ENCODE measurements around the gene SYPL1. TPM values are rescaled to one million over a fixed set of nuclear protein-coding genes. Genes with fewer than 3 reads are reported as not detected.

SYPL1 gene
- polyA plus RNA-seq, 1 of the 3 experiments (the other 2 are of a cell fraction), result 72.4 TPM

DNA sequence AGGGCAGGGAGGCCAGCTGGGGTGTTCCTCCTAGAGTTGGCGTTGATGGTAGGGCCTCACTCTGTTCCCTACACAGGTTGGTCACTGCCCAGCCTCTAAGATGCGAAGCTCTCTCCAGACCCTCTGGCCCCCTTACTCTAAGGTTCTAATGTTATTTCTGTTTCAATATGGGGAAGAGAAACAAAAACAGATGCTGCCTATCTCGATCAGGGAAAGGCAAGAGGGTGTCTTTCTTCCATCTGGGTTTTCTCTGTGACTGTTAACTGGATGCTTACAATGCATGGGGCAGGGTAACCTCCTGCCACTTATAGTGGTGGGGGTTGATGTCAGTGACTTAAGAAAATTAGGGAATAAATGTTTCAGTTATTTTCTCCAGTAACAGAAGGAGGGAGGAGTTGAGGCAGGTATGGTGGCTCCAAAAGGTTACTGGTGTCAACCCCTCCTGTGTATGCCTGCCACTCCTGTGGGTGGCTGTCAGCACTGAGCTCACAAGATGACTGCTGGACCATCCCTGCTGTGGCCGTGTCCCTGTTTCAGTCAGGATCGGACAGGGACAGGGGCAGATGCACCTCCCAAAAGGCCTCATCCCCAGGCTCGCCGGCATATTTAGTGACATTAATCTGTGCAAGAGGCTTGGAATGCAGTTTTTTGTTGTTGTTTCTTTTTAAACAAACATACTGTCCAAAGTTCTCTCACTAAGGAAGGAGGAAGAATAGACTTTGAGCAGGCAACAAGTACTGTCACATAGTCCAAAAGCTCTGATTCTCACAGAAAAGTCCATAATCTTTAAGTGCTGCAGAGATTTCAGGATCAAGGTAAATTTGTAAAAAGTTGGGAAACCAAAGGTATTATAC is 39.6 kb upstream of the SYPL1 start (continued):
- TF ChIP-seq TEAD4 (IDR thresholded peaks at IDR 0.05; ENCODE audit: borderline replicate concordance, insufficient read depth), result no peak

DNA sequence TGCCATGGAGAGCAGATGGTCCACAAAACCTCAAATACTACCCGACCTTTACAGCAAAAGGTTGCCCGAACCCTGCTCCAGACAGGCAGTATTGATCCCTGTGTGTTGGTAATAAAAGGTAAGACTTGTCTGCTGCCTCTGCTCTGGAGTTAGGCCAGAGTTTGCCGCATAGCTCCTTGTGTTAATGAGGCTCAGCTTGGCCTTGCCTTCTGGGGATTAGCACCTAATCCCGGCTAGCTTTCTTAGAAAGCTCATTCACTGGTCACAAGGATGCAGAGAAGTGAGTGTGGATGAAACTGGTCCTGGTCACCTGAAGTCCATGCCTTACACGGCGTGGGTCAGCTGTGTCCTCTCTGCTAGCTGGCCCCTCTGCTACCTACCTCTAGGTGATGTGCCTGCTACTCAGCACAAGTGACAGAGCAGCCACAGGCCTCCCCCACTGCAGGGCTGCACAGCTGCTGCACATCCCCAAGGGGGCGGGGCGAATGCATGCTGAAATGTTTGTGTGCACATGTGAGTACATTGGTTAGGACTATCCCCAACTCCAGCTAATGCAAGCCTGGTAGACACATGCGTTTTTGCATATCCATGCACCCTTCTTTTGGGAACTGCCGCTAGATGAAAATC is 31.7 kb upstream of the SYPL1 start:
- peaks cover 0 to 7% of the 10 kb centered on the region in 2 experiments; a peak in 2 of 4 replicates for H3K4me1 ChIP-seq (ENCODE audit: control insufficient read depth in 1 of 2, insufficient read depth in 2 of 2, low read depth in 1 of 2, low read length in 1 of 2)
- CTCF ChIA-PET, result interaction anchor here (0.6 to 2.4 kb wide), 6 partner anchors 10 to 102 kb away, joined by 3 to 13 read pairs (median 6); no protein-coding TSS in a partner anchor

DNA sequence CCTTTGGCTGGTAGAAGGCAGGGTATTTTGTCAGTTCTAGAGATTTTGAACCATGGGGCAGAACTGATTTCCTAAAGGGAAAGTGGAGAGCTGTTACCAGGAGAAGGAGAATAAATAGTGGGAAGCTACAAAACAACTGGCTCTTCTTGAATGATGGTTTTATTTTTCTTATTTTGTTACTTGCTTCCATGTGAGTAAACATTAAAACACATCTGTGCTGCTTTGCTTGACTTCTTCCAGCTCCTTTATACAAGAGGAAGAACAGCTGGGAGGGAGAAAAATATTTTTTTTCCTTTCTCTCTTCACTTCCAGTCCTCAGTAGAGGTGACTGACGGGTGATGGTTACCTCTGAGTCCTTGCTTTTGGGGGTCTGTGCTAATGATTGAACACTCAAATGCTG is 30.0 kb upstream of the SYPL1 start:
- H3K4me2 ChIP-seq, result no peak overlapping the region
- ChIA-PET POLR2A (no interaction called here), CTCF (interaction anchor here (0.7 kb wide), 1 partner anchor 12 kb away, joined by 3 read pairs; no protein-coding TSS in a partner anchor)
- WGBS (ENCODE audit: low lambda C conversion rate), result 73% methylated on average over 1 of the region's 1 CpG
- H3K9me3 ChIP-seq, result no peaks in the 10 kb centered on the region
- H3K27ac ChIP-seq (ENCODE audit: low read depth in 2 of 2, low read length in 1 of 2), result no peak overlapping the region
- no peaks in the 10 kb centered on the region for H3K27me3 ChIP-seq (ENCODE audit: insufficient read depth)
- no peaks in the 10 kb centered on the region for H3K36me3 ChIP-seq (replicated peaks in 1 of 2; ENCODE audit: control insufficient read depth in 1 of 2, insufficient read depth in 2 of 2, low read length in 1 of 2)
- DNase-seq, result no peak
- TF ChIP-seq EP300 (IDR thresholded peaks at IDR 0.05; ENCODE audit: borderline replicate concordance in 1 of 2, low read depth in 1 of 2, low read length in 1 of 2) (no peak), NFIC (IDR thresholded peaks at IDR 0.05; ENCODE audit: borderline replicate concordance) (no peak), FOSL2 (IDR thresholded peaks at IDR 0.05; ENCODE audit: borderline replicate concordance, low read depth) (no peak)
- TF ChIP-seq, protein P1, sequence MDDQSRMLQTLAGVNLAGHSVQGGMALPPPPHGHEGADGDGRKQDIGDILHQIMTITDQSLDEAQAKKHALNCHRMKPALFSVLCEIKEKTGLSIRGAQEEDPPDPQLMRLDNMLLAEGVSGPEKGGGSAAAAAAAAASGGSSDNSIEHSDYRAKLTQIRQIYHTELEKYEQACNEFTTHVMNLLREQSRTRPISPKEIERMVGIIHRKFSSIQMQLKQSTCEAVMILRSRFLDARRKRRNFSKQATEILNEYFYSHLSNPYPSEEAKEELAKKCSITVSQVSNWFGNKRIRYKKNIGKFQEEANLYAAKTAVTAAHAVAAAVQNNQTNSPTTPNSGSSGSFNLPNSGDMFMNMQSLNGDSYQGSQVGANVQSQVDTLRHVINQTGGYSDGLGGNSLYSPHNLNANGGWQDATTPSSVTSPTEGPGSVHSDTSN (IDR thresholded peaks at IDR 0.05), result no peak
- H3K9ac ChIP-seq, result no peak overlapping the region
- H3K9me2 ChIP-seq, result no peaks in the 10 kb centered on the region
- H3K4me1 ChIP-seq (ENCODE audit: control insufficient read depth in 1 of 2, insufficient read depth in 2 of 2, low read depth in 1 of 2, low read length in 1 of 2), result peaks cover 0 to 7% of the 10 kb centered on the region in 2 experiments; a peak in 2 of 4 replicates
- no peaks in the 10 kb centered on the region for H4K20me1 ChIP-seq (ENCODE audit: insufficient read depth)
- H3F3A ChIP-seq (replicated peaks; ENCODE audit: insufficient read depth), result no peaks in the 10 kb centered on the region
- no peak overlapping the region for H2AFZ ChIP-seq (ENCODE audit: low read depth)
- no peaks in the 10 kb centered on the region for H3K79me2 ChIP-seq (ENCODE audit: insufficient read depth)
- H3K4me3 ChIP-seq (ENCODE audit: low read depth in 2 of 2, low read length in 1 of 2), result no peak overlapping the region

More for the DNA sequence above, 31.7 kb upstream of the SYPL1 start:
- POLR2A ChIA-PET, result no interaction called here
- H2AFZ ChIP-seq (ENCODE audit: low read depth), result no peak overlapping the region
- no peak for DNase-seq
- no peak for TF ChIP-seq FOSL2 (IDR thresholded peaks at IDR 0.05; ENCODE audit: borderline replicate concordance, low read depth)
- no peak for TF ChIP-seq SIN3A (IDR thresholded peaks at IDR 0.05; ENCODE audit: borderline replicate concordance, low read depth, low read length)
- H3F3A ChIP-seq (replicated peaks; ENCODE audit: insufficient read depth), result no peaks in the 10 kb centered on the region
- no peak overlapping the region for H3K4me2 ChIP-seq
- no peak overlapping the region for H3K9ac ChIP-seq
- no peak overlapping the region for H3K4me3 ChIP-seq (ENCODE audit: low read depth in 2 of 2, low read length in 1 of 2)
- H4K20me1 ChIP-seq (ENCODE audit: insufficient read depth), result no peaks in the 10 kb centered on the region
- WGBS (ENCODE audit: low lambda C conversion rate), result 84% methylated on average over 10 of the region's 10 CpGs
- H3K9me3 ChIP-seq, result no peaks in the 10 kb centered on the region
- no peaks in the 10 kb centered on the region for H3K36me3 ChIP-seq (replicated peaks in 1 of 2; ENCODE audit: control insufficient read depth in 1 of 2, insufficient read depth in 2 of 2, low read length in 1 of 2)
- H3K79me2 ChIP-seq (ENCODE audit: insufficient read depth), result no peaks in the 10 kb centered on the region
- H3K27me3 ChIP-seq (ENCODE audit: insufficient read depth), result no peaks in the 10 kb centered on the region
- H3K9me2 ChIP-seq, result no peaks in the 10 kb centered on the region
- H3K27ac ChIP-seq (ENCODE audit: low read depth in 2 of 2, low read length in 1 of 2), result no peak overlapping the region

All from SK-N-SH (cell line).